ENCODE results near the gene SWI5.

SWI5 gene

GRCh38 chr9:128258326-128258725, 17.8 kb upstream of the SWI5 start:
- no peak overlapping the region for H3K4me3 ChIP-seq (ENCODE audit: low read depth, low read length)
- TF ChIP-seq, protein P1, sequence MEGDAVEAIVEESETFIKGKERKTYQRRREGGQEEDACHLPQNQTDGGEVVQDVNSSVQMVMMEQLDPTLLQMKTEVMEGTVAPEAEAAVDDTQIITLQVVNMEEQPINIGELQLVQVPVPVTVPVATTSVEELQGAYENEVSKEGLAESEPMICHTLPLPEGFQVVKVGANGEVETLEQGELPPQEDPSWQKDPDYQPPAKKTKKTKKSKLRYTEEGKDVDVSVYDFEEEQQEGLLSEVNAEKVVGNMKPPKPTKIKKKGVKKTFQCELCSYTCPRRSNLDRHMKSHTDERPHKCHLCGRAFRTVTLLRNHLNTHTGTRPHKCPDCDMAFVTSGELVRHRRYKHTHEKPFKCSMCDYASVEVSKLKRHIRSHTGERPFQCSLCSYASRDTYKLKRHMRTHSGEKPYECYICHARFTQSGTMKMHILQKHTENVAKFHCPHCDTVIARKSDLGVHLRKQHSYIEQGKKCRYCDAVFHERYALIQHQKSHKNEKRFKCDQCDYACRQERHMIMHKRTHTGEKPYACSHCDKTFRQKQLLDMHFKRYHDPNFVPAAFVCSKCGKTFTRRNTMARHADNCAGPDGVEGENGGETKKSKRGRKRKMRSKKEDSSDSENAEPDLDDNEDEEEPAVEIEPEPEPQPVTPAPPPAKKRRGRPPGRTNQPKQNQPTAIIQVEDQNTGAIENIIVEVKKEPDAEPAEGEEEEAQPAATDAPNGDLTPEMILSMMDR (IDR thresholded peaks at IDR 0.05; ENCODE audit: low read depth, low read length): no peak

- no peak overlapping the region for H3K4me3 ChIP-seq (ENCODE audit: low read depth, low read length)
- TF ChIP-seq, protein P1 (IDR thresholded peaks at IDR 0.05; ENCODE audit: low read depth, low read length): no peak
Observed at GRCh38 chr9:128259156-128259555, 16.9 kb upstream of the SWI5 start.

DNA sequence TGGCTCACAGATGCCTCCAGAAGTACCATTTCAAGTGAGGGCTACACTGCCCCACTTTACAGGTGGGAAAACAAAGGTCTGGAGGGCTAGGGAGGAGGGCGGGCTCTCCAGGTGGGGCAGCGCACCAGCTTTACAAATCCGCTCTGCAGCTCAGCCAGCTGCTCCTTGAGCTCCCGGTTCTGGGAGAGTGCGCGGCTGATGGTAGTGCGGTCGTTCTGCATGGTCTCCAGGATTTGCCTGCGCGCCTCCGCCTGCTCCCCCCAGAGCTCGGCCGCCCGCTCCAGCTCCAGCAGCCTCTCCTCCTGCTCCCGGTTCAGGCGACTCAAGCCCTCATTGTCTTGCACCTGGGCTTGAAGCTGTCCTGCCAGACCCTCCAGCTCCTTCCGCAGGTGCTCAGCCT, 15.7 kb upstream of the SWI5 start:
- TF ChIP-seq, protein P1 (IDR thresholded peaks at IDR 0.05; ENCODE audit: low read depth, low read length): no peak
- no peak overlapping the region for H3K4me3 ChIP-seq (ENCODE audit: low read depth, low read length)

GRCh38 chr9:128262687-128263086, 13.4 kb upstream of the SWI5 start:
- TF ChIP-seq, protein P1 (IDR thresholded peaks at IDR 0.05; ENCODE audit: low read depth, low read length): no peak
- H3K4me3 ChIP-seq (ENCODE audit: low read depth, low read length): no peak overlapping the region

- no peak overlapping the region for H3K4me3 ChIP-seq (ENCODE audit: low read depth, low read length)
- TF ChIP-seq, protein P1 (IDR thresholded peaks at IDR 0.05; ENCODE audit: low read depth, low read length): no peak
Observed at GRCh38 chr9:128265348-128265847, 10.7 kb upstream of the SWI5 start.

DNA sequence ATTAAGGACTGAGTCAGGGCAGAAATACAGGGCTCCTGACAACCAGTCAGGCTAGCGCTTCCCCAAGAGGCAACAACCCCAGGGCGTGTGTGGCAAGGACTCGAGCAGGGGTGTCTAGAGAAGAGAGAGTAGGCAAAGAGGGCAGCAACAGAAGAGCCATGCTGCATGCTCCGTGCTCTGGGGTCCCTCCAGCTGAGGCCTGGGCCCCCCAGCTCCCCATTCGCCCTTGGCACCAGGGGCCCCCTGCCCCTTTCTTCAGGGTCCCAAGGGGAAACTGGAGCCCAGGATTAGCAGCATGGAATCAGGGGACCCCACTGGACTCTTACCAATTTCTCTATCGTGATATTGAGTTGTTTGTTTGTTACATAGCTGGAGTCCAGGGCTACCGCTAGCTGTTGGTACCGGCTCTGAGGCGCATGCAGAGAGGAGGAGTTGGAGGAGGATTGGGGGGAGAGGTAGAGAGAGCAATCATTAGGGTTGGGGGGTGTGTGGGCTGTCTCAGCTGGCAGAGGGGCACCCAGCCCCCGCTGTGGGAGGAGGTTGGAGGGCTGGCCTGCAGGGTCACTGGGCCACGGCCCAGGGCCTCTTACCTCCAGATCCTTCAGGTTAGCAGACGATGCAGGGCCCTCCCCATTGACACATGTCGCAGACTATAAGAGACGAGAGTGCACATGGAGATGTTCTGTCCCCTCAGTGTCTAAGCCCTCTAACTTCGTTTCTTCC, 9.0 kb upstream of the SWI5 start:
- TF ChIP-seq, protein P1 (IDR thresholded peaks at IDR 0.05; ENCODE audit: low read depth, low read length): no peak
- no peak overlapping the region for H3K4me3 ChIP-seq (ENCODE audit: low read depth, low read length)

GRCh38 chr9:128271112-128271511, 5.0 kb upstream of the SWI5 start:
- H3K4me3 ChIP-seq (ENCODE audit: low read depth, low read length): no peak overlapping the region
- TF ChIP-seq, protein P1 (IDR thresholded peaks at IDR 0.05; ENCODE audit: low read depth, low read length): no peak
